GM21528 (cell line): ENCODE data around the gene NOM1.
"Not testable (repeated sequence)": the region's sequence is repeated elsewhere in the genome, so short reads cannot be mapped to it uniquely, and the experiment has no call there.

Source experiments
- ATAC-seq: cut with Tn5 transposase; IDR thresholded peaks from one replicate; pipeline ENCODE4 v1.9.1; 2021; ENCODE audit warnings: mild to moderate bottlenecking, moderate library complexity; ENCODE audit not compliant: unreplicated experiment, low FRiP score

Gene NOM1, protein sequence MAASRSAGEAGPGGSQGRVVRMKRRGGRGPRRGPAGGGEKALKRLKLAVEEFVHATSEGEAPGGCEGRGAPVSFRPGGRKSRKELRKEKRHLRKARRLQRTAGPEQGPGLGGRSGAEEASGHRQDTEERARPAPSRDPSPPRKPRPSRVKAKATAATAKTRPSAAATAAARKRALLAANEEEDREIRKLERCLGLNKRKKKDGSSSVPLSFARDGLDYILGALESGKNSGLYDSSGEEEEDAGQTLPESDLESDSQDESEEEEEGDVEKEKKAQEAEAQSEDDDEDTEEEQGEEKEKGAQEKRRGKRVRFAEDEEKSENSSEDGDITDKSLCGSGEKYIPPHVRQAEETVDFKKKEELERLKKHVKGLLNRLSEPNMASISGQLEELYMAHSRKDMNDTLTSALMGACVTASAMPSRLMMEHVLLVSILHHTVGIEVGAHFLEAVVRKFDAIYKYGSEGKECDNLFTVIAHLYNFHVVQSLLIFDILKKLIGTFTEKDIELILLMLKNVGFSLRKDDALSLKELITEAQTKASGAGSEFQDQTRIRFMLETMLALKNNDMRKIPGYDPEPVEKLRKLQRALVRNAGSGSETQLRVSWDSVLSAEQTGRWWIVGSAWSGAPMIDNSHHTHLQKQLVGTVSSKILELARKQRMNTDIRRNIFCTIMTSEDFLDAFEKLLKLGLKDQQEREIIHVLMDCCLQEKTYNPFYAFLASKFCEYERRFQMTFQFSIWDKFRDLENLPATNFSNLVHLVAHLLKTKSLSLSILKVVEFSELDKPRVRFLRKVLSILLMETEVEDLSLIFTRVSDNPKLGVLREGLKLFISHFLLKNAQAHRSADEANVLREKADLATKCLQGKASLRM

DNA sequence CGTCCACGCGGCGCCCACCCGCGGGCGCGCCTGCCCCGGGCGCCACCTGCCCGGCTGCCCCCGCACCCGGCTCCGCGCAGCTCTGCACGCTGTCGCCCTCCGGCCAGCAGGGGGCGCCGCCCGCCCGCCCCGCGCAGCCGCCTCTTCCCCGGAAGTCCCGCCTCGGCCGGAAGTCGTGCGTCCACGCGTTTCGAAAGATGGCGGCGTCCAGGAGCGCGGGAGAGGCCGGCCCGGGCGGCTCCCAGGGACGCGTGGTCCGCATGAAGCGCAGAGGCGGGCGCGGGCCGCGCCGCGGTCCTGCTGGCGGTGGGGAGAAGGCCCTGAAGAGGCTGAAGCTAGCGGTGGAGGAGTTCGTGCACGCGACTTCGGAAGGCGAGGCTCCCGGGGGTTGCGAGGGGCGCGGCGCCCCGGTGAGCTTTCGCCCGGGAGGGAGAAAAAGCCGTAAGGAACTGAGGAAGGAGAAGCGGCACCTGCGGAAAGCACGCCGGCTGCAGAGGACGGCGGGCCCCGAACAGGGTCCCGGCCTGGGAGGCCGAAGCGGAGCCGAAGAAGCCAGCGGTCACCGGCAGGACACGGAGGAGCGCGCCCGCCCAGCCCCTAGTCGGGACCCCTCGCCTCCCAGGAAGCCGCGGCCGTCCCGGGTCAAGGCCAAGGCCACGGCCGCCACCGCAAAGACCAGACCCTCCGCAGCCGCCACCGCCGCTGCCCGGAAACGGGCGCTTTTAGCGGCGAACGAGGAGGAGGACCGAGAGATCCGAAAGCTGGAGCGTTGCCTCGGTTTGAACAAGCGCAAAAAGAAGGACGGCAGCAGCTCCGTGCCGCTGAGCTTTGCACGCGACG is at the start of gene NOM1:
NOM1 (plus strand) TSS at position 172 of the 840 bp plus-strand sequence; CDS start at position 198, 26 bp downstream.
- ATAC-seq: peak; percentile 90

GRCh38 chr7:156900093-156900492 is 49.4 kb upstream of the NOM1 start:
- not testable (repeated sequence) for ATAC-seq

DNA sequence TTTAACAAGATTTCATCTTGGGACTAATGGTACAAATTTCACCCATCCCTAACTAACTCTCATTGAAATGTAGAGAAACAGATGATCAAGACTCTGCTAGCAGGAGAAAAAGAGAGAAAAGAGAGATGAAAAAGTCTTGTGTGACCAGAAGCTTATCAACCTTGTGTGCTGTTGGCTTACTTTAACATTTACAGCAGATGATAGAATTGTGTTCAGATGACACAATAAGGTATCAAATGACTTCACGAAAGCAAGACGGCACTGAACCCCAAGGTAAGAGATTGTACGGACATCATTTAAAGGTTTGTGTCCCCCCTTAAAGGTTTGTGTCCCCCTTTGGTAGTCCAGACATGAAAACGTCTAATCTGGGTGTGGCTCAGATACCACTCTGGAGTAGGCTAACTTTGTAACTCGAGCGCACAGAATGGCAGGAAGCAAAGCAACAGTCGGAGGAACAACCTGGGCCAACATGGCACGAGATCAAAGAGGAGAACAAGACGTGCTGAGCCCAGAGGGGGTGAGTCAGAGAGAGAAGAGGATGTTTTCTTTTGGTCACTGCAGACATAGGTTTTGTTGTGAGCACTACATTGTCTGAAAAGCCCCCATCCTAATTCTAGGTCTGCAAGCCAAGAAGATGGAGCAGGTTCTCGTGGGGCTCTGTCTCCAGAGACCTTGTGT is 46.1 kb upstream of the NOM1 start:
- no peak for ATAC-seq

DNA sequence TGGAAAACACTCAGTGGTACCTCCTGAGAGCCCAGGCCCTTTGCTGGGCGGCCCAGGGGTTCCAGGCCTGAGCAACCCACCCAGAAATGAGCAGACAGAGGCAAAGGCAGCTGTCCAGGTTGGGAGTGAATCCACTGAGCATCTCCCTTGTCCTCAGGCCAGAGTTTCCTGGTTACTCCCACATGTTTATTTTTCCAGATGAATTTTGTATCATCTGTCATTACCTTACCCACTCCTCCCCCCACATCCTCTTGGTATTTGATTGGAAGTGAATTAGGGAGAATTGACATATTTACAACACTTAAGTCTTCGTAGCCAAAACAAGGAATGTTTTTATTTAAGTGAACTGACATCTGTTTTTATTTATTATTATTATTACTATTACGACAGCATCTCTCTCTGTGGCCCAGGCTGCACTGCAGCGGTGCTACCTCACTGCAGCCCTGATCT is 43.3 kb upstream of the NOM1 start:
- ATAC-seq: no peak

GRCh38 chr7:156907656-156908055 is 41.9 kb upstream of the NOM1 start:
- ATAC-seq: no peak

GRCh38 chr7:156909574-156910252 is 39.8 kb upstream of the NOM1 start:
- not testable (repeated sequence) for ATAC-seq

DNA sequence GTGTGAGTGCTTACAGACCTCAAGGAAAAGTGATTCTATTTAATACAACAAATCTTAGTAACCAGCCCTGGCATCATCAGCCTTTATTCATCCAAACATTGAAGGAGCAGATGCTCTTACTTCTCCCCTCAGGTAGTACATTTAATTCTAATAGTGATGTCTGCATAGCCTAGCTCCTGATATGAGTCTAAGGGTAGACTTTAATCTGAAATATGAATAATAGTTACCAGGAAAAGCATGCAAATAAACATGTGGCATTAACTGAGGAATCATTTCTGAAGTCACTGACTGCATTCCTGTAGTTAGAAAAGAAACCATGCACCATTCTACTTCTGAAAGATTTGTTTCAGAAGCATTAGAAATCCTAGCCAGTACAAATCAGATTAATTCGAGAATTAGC is 30.9 kb upstream of the NOM1 start:
- ATAC-seq: no peak

GRCh38 chr7:156919132-156919713 is 30.3 kb upstream of the NOM1 start:
- no peak for ATAC-seq

GRCh38 chr7:156920076-156920475 is 29.4 kb upstream of the NOM1 start:
- no peak for ATAC-seq

DNA sequence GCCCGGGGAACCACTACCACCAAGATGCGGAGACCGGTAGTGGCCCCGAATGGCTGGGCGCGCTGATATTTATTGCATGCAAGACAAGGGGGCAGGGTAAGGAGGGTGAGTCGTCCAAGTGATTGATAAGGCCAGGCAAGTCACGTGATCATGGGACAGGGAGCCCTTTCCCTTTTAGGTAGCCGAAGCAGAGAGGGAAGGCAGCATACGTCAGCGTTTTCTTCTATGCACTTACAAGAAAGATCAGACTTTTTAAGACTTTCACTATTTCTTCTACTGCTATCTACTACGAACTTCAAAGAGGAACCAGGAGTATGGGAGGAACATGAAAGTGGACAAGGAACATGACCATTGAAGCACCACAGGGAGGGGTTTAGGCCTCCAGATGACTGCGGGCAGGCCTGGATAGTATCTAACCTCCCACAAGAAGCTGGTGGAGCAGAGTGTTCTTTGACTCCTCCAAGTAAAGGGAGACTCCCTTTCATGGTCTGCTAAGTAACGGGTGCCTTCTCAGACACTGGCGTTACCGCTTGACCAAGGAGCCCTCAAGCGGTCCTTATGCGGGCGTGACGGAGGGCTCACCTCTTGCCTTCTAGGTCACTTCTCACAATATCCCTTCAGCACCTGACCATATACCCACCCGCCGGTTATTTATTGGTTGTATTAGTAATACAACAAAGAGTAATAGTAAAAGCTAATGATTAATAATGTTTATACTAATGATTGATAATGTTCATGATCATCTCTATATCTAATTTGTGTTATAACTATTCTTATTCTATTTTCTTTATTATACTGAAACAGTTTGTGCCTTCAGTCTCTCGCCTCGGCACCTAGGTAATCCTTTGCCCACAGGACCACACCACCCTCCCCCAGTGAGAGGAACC is 28.8 kb upstream of the NOM1 start:
- ATAC-seq: not testable (repeated sequence)

GRCh38 chr7:156922304-156922703 is 27.2 kb upstream of the NOM1 start:
- not testable (repeated sequence) for ATAC-seq

DNA sequence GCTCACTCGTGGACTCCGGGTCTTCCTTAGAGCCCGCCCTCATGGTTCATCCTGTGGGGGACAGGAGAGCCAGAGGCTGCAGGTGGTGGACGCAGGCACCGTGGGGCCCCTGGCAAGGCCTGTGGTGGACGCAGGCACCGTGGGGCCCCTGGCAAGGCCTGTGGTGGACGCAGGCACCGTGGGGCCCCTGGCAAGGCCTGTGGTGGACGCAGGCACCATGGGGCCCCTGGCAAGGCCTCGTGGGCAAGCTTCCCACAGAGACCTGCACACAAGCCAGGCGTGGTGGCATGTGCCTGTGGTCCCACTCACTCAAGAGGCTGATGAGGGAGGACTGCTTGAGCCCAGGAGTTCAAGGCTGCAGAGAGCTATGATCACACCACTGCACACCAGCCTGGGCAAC is 23.7 kb upstream of the NOM1 start:
- ATAC-seq: not testable (repeated sequence)

- no peak for ATAC-seq
Observed at GRCh38 chr7:156927571-156928405, 21.7 kb upstream of the NOM1 start.

DNA sequence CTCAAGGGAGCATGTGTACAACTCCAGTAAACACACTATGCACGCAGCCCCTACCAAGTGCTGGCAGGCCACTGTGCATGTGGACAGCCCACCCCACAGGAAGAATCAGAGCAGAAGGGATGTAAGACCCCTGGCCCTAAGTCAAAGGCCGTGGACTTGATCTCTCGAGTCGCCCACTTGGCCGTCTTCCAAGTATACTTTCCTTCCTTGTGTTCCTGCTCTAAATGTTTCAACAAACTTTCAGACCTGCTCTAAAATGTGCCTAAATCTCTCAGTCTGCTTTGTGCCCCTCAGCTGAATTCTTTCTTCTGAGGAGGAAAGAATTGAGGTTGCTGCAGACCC is 21.1 kb upstream of the NOM1 start:
- no peak for ATAC-seq

GRCh38 chr7:156929789-156930539 is 19.5 kb upstream of the NOM1 start:
- no peak for ATAC-seq

GRCh38 chr7:156932006-156932405 is 17.5 kb upstream of the NOM1 start:
- no peak for ATAC-seq

DNA sequence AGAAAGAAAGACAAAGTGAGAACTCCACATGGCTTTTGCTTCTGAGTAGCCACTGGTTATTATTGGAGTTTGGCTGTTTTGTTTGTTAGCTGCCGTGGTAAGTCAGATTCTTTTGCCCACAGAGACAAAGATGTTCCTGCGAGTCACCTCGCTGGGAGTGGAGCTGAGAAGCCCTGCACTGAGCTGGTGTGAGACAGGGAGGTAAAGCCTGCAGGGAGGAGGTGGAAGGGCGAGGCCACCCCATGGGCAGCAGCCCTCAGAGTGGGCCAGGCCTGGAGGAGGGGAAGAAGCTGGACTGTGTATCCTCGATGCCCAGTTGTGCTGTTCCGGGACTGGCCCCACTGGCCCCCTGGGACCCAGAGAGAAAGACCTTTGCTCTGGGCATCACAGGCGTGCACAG is 14.3 kb upstream of the NOM1 start:
- no peak for ATAC-seq
